Activated T-cell treated with anti-CD3 and anti-CD28 coated beads, Interleukin-2, amount 50 U/mL, for 48 hours (primary cell): Measurements from ENCODE around the gene IL27RA.

Experiments used
- DNase-seq, 2 experiments: peaks; one replicate each; pipeline ENCODE4 v3.0.0-alpha.2; 2020

Gene IL27RA

DNA sequence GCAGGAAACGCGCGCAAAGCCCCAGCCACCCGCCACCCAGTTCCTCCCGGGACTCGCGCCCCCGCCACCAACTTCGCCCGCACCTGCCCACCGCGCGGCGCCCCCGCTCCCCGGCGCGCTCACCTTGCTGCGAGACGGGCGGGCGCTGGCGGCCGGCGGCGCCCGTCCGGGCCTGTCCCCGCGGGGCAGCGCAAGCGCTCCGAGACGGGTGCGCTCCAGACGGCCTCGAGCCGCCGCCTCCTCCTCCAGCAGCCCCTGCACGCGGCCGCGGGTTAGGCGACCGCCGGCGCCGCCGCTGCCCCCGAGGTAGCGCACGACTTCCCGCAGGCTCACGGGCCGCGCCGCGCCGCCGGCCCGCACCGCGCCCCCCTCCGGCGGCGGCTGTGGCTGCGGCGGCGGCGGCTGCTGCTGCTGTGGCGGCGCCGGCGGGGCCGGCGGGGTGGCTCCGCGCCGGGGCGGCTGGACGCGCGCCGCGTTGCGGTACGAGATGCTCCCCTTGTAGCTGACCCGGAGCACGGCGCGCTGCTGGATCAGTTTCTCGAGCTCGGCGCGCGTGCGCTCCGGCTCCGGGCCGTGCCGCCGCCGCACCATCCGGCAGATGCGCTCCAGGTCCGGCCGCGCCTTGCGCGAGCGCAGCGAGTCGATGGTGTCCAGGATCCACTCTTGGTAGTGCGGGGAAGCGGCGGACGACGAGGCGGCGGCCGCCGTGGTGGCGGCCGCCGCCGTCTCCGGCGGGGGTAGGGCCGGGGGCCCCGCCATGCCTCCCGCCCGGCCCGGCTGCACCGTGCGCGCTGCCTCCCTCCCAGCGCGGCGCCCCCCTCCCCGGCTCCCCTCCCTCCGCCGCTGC lies 58.3 kb downstream of the IL27RA start:
- peak; percentile 69 to 73 for DNase-seq

DNA sequence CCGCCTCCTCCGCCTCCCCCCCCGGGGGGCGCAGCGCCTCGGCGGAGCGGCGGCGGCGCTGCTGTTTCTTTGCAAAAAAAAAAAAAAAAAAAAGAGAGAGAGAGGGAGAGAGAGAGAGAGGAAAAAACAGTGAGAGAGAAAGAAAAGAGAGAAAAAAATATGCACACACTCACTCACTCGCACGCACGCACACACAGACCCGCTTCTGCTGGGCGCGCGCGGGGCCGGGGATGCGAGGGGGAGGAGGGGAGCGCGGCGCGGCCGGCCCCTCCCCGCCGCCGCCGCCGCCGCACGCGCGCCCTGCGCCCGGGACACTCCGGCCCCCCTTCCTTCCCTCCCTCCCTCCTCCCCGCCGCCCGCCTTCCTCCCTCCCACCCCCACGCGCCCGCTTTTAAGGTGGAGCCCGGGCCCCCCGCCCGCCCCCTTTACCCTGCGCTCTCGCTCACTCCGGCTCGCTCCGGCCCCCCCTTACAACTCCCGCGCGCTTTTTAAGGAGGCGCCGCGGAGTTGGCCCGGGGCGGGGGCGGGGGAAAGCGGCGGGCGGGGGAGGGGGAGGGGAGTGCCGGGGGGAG lies 59.0 kb downstream of the IL27RA start, which contains the start of gene SAMD1:
Gene SAMD1 (minus strand): TSS at position 243 of the 572 bp plus-strand sequence.
- peak in 1 of 2 experiments; percentile 83 for DNase-seq

DNA sequence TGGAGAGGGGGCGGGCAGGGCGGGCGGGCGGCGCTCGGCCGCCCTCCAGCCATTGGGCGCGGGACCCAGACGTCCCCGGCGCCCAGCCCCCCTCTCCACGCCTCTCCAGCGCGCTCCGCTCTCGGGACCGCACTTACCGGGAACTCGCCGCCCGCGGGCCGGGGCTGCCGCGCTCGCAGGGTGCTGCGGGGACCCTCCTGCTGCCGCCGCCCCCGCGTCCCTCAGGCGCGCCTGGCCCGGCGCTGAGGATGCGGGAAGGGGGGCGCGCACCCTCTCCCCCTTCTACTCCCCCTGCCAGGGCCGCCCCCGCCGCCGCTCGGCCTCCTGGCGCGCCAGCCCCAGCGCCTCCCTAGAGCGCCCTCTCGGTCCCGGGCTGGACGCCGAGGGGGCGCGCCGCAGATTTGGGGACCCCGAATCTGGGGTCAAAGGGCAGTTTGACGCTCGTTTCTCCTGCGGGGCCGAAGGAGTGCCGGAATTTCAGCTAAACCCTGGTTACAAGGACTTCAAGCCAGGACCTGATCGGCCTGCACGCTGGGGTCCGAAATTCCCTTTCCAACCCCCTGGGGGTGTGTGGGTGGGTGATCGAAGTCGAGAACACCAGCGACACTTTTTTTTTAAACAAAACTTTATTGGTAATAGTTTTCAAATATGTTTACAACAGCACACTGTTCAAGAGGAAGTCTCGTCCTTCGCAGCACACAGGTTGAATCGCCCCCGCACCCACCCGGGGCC lies 59.7 kb downstream of the IL27RA start:
- DNase-seq: peak; percentile 81 to 87

DNA sequence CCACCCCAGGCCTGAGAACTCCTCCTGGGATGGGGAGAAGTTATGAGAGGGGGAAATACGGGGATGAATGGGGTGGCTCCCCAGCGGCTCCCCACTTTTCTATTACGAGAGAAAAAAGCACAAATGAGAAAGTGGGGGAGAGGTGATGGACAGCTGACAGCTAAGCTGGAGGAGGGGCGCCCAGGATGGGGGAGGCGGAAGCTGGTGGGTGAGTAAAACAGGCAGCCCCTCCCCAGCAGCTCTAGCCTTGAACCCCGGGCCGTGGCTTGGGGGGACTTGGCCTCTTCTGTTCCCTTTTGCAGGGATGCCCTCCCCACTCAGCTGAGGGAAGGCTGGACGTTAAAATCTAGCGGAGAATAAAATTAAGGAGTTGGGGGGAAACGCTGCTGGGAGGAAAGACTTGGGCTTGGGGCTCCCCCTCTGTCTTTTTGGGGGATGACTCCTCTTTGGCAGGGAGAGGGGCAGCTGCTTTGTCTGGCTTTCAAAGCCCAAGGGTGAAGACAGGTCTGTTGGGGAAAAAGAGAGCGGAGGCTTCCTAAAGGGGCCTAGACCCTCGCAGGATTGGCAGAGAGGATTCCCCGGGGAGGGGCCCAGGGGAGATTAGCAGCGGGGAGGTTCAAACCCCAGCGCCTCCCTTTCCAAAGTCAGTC lies 60.4 kb downstream of the IL27RA start:
- no peak for DNase-seq

DNA sequence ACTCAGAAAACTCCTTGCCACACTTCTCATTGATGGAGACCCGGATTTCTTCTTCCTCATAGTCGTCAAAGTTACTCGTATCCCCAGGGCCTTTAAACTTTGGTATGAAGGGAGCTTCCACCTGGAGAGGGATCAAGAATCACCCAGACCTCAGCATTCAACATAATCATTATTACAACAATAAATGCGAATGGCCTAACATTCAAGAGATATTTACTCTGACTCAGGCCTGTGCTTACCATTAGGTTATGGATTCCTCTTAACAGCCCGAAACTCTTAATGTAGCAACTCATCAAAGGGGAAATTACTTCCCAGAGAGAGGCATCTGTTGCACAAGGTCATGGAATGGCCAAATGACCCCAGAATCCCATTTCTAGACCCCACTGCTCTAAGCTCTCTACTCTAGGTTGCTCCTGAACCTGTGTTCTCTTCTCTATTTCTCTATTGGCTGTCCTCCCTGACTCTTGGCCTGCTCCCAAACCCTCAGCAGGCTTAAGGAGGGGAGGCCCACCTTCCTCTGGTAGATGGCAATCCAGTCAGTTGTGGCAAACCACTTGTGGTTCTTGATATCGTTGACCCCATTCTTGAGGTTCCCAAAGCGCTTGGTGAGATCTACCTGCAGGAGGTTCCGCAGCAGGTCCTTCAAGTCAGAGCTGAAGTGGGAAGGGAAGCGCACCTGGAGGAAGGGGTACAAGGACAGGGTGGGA lies 61.7 kb downstream of the IL27RA start:
- no peak for DNase-seq

DNA sequence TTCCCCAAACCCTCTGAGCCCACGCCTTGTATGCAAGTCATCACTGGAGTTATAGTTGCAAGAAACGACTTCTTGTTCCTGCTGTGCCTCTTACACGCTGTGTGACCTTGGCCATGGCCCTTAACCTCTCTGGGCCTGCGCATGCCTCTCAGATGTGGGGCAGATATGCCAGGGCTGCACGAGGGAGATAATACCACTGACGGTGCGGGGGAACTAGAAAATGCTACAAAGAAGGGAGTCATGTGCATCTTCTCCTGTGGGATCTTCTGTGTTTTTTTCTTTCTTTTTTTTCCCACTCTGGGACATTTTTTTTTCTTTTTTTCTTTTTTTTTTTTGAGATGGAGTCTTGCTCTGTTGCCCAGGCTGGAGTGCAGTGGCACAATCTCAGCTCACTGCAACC lies 63.3 kb downstream of the IL27RA start:
- no peak for DNase-seq

DNA sequence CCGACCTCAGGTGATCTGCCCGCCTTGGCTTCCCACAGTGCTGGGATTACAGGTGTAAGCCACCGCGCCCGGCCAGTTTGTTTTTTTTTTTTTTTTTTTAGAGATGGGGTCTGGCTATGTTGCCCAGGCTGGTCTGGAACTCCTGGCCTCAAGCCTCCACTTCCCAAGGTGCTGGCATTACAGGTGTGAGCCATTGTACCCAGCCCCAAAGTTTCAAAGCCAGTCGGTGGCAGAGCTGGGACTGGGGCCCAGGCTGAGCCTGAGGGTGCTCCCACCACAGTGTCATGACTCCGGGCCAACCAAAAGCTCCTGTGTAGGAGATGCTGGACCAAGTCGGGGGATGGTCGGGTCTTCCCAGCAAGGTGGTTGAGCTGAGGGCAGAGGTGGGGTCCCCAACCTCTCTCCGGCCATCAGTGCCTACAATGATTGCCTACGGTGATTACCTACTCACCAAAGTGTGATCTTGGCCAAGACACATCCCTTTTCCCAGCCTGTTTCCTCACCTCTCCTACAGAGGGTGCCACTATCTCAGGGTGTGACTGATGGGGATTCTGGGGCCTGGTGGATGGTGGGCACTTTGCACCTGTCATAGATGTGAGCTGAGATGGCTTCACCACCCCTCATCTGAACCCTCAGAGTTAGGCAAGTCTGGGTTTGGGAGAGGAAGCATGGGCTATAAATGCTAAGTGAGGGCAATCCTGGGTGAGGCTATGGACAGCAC lies 64.9 kb downstream of the IL27RA start:
- no peak for DNase-seq

DNA sequence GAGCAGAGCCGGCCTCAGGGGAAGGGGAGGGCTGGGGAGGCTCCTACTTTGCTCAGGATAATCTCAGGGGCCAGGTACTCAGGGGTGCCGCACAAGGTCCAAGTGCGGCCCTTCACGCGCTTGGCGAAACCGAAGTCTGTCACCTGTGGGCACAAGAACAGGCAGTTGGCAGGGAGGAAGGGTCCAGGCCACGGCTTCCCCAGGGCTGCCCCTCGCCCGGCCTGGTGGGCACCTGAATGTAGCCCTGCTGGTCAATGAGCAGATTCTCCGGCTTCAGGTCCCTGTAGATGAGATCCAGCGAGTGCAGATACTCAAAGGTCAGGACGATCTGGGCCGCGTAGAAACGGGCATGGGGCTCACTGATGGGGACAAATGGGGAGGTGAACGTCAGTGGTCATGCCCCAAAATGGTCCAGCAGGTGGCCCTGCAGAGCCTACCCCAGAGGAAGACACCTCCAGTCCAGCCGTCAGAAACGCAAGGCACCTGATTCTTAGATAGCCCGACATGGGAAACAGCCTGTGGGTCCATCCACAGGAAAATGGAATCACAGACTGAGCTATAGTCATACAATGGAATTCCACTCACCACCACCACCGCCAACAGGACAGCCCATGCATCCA lies 66.1 kb downstream of the IL27RA start:
- no peak for DNase-seq

DNA sequence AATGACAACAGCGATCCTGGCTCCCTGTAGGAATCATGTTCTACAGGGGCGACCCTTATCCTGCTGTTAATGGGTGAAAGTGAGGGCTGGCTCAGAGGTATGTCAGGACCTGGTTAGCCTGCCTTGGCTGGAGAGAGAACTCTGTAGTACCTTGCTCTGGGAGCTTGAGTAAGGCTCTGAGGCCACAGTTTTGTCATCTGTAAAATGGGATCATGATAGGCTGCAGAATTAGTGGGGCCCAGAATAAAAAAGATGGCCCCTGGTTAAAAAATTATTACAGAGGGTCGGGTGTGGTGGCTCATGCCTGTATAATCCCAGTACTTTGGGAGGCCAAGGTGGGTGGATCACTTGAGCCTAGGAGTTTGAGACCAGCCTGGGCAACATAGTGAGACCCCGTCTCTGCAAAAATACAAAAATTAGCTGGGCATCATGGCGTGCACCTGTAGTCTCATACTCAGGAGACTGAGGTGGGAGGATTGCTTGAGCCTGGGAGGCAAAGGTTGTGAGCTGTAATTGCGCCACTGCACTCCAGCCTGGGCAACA lies 69.5 kb downstream of the IL27RA start:
- no peak for DNase-seq

DNA sequence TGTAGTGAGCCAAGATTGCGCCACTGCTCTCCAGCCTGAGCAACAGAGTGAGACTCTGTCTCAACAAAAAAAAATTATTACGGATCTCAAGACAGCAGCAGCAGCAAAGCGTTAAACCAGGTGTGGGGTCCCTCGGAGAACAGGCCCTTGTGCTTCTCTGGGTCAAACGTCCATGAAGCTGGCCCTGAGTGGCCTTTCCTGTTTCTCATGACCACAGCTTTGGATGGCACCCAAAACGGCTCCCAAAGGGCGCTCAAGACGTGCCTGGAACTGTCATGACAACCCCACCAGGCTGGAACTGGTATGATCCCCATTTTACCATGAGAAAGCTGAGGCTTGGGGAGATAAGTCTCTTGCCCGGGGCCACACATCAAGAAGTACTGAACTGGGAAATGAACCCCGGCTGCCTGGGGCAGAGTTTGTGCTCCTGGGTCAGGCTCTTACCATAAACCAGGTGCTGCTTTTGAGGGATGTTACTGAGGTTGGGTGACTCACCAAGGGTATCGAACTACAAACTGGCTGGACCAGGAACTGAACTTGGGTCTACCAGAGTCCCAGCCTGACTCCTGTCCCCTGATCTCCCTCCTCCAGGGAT lies 70.6 kb downstream of the IL27RA start:
- no peak for DNase-seq

DNA sequence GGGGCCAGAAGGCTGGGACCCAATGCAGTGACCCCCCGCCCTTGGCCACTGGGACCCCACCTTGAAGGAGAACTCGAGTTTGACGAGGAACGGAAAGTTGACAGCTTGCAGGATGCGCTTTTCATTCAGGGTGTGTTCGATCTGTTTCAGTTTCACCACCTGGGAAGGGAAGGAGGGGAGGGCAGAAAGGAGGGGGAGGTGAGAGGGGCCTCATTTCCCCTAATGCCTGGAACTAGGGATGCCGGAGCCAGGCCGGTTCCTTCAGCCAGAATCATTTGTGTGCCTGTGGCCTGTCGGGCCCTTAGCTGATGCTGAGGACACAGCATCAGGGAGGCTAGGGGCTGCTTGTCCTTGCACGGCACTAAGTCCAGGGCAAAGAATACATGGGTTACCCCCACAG lies 71.2 kb downstream of the IL27RA start:
- DNase-seq: no peak
